Ramos (cell line): Measurements from ENCODE around the gene MAP2.

ENCODE experiments used
- in situ Hi-C: fragments of 300-500 bp; cut with MboI; formaldehyde crosslinking; loops from one replicate; pipeline ENCODE4 v1.14.3; 2022; ENCODE audit warnings: low sequenced_read_pairs; ENCODE audit not compliant: unreplicated experiment

MAP2 gene

DNA sequence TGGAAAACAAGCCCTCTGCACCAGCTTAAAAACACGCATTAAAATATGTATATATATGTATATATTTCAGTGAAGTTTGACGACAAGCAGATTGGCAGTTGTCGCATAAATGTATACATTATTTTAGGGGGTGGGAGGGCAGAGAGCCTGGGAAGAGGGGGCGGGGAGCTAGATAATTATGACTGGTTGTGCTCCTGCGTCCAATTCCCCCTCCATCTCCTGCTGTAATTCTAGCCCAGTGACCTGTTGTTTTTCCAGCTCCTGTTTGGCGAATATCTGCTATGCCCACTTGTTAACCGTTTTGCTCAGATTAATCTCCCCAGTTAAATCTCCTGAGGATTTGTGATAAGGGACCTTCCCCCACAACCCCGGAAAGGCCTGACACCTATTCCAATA lies 348.4 kb downstream of the MAP2 start:
- in situ Hi-C loops: no loop called here

DNA sequence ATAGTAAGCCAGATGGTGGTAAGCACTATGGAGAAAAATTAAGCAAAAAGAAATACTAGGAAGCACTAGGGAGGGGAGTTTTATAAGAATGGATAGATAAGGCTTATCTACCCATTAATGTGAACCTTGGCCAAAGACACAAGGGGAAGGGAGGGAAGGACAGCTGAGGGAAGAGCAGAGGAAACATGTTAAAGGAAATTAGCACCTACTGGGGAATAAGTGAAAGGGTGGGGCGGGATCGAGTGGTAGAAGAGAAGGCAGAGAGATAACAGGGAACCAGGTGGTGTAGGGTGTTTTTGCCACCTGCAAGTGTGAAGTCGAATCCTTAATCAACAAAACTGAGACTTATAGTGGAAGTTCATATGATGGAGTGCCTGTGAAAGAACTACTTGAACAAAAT lies 349.5 kb downstream of the MAP2 start:
- in situ Hi-C loops: no loop called here
